MCF 10A (cell line): ENCODE measurements around the gene VRK3. TPM values are rescaled to one million over a fixed set of nuclear protein-coding genes. Genes with fewer than 3 reads are reported as not detected.

Experiments
- BruUV-seq: library from RNA; stranded (reverse); fragments of 400-500 nt; replicated peaks from 2 replicates; lab custom pipeline; 2021; lab: Mats Ljungman, UMichigan
- CTCF ChIA-PET: fragments of 300-600 bp; sonication (Branson Sonifier 250); formaldehyde crosslinking; extraction: SDS; loops from one replicate; lab custom pipeline; 2021; ENCODE audit warnings: antibody characterized with exemption, inconsistent platforms; lab: Yijun Ruan, JAX
- POLR2A ChIA-PET: fragments of 300-600, 350-650 bp; sonication (Branson Sonifier 250); formaldehyde crosslinking; extraction: SDS; loops from one replicate; lab custom pipeline; 2020; ENCODE audit warnings: antibody characterized with exemption, inconsistent platforms; lab: Yijun Ruan, JAX
- DNase-seq: peaks from one replicate; pipeline ENCODE4 v3.0.0-alpha.2; 2018; ENCODE audit not compliant: unreplicated experiment
- H3K27ac Mint-ChIP-seq: one replicate; pipeline ENCODE4 v1.8.0; 2022; ENCODE audit warnings: mild to moderate bottlenecking, low read depth, mixed read lengths; ENCODE audit not compliant: unreplicated experiment
- H3K27me3 Mint-ChIP-seq: one replicate; pipeline ENCODE4 v1.8.0; 2022; ENCODE audit warnings: mixed read lengths; ENCODE audit not compliant: insufficient read depth, unreplicated experiment
- H3K36me3 Mint-ChIP-seq: one replicate; pipeline ENCODE4 v1.8.0; 2022; ENCODE audit warnings: mild to moderate bottlenecking, moderate library complexity, mixed read lengths; ENCODE audit not compliant: insufficient read depth, unreplicated experiment
- H3K4me1 Mint-ChIP-seq: one replicate; pipeline ENCODE4 v1.8.0; 2022; ENCODE audit warnings: mixed read lengths; ENCODE audit not compliant: insufficient read depth, unreplicated experiment
- H3K4me3 Mint-ChIP-seq: one replicate; pipeline ENCODE4 v1.8.0; 2022; ENCODE audit warnings: mild to moderate bottlenecking, moderate library complexity, mixed read lengths; ENCODE audit not compliant: unreplicated experiment
- H3K9me3 Mint-ChIP-seq: one replicate; pipeline ENCODE4 v1.8.0; 2022; ENCODE audit warnings: mixed read lengths; ENCODE audit not compliant: unreplicated experiment
- CTCF ChIP-seq: fragments of 200-600 bp; IDR thresholded peaks from one replicate; pipeline ENCODE4 v1.8.0; 2022; ENCODE audit warnings: antibody characterized with exemption, mild to moderate bottlenecking; ENCODE audit not compliant: unreplicated experiment
- intact Hi-C: fragments of 100-400 bp; cut with micrococcal nuclease; formaldehyde crosslinking; loops from 2 replicates; pipeline ENCODE4 v1.14.1; 2022
- total RNA-seq: library from RNA; stranded (reverse); gene quantifications from 2 replicates; pipeline ENCODE4 v1.2.3, GENCODE V29; 2022

VRK3 gene
- total RNA-seq, 1 experiment from 2014 or later, result 24.7 TPM

GRCh38 chr19:49931293-49932040 lies 93.7 kb downstream of the VRK3 start:
- Mint-ChIP-seq H3K27me3 (no peaks in the 10 kb centered on the region), H3K9me3 (no peaks in the 10 kb centered on the region), H3K27ac (no peak overlapping the region), H3K4me3 (no peak overlapping the region), H3K4me1 (peaks cover 16% of the 10 kb centered on the region), H3K36me3 (peaks cover 56% of the 10 kb centered on the region)
- TSS peak; percentile 9 for BruUV-seq
- intact Hi-C loops, result no loop called here
- POLR2A ChIA-PET, result interaction anchor here (0.6 to 4.1 kb wide), 2 partner anchors 55 to 458 kb away, joined by 3 to 35 read pairs; partner anchors contain the start of genes AKT1S1, FLT3LG and TBC1D17
- no peak for DNase-seq
- no peak for TF ChIP-seq CTCF
- CTCF ChIA-PET, result interaction anchor here (0.6 to 2.4 kb wide), 3 partner anchors 204 to 253 kb away, joined by 3 to 10 read pairs (median 6); no protein-coding TSS in a partner anchor

DNA sequence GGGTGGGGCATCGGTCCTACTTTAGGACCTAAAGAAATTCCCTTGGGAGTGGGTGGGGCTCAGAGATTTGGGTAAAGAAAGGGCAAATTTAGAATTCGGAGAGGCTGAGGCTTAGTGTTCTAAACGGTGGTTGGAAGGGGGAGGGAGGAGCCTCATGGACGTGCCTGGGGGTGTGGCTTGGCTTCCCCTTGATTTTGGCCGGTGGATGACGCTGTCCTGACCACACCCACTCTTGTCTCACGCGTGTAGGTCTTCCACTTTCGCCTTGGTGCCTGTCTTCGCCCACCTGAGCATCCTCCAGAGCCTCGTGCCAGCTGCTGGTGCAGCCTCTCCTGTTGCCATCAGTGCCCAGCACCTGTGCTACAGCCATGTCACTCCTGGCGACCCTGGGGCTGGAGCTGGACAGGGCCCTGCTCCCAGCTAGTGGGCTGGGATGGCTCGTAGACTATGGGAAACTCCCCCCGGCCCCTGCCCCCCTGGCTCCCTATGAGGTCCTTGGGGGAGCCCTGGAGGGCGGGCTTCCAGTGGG lies 94.6 kb downstream of the VRK3 start:
- POLR2A ChIA-PET, result interaction anchor here (0.6 to 4.1 kb wide), 4 partner anchors 54 to 457 kb away, joined by 3 to 35 read pairs (median 16); partner anchors contain the start of genes AKT1S1, FLT3LG, PNKP and TBC1D17

GRCh38 chr19:49929611-49930482 lies 95.3 kb downstream of the VRK3 start:
- no TSS peak for BruUV-seq
- Mint-ChIP-seq H3K27ac (peak overlapping the region; percentile 90), H3K36me3 (peaks cover 72% of the 10 kb centered on the region), H3K9me3 (no peaks in the 10 kb centered on the region), H3K27me3 (no peaks in the 10 kb centered on the region), H3K4me1 (peaks cover 16% of the 10 kb centered on the region), H3K4me3 (peak overlapping the region; percentile 85)
- ChIA-PET POLR2A (interaction anchor here (0.6 to 4.1 kb wide), 11 partner anchors 53 to 1059 kb away, joined by 3 to 35 read pairs (median 4); partner anchors contain the start of genes AKT1S1, ALDH16A1, GYS1 and PNKP), CTCF (interaction anchor here (0.6 to 2.4 kb wide), 2 partner anchors 9 to 206 kb away, joined by 3 to 10 read pairs; no protein-coding TSS in a partner anchor)
- intact Hi-C loops, result loop anchor here (2.0 kb wide), 2 partner anchors 53 to 163 kb away; partner anchors contain the start of genes AKT1S1, AP2A1 and TBC1D17
- TF ChIP-seq CTCF, result no peak
- DNase-seq, result peak; percentile 98

More for the DNA sequence above, 94.6 kb downstream of the VRK3 start:
- Mint-ChIP-seq H3K4me1 (peaks cover 16% of the 10 kb centered on the region), H3K9me3 (no peaks in the 10 kb centered on the region), H3K27ac (no peak overlapping the region), H3K4me3 (peak overlapping the region; percentile 85), H3K36me3 (peaks cover 65% of the 10 kb centered on the region), H3K27me3 (no peaks in the 10 kb centered on the region)
- CTCF ChIA-PET, result interaction anchor here (2.4 kb wide), 1 partner anchor 205 kb away, joined by 10 read pairs; no protein-coding TSS in a partner anchor
- TF ChIP-seq CTCF, result no peak
- DNase-seq, result no peak
- intact Hi-C loops, result no loop called here
- BruUV-seq, result no TSS peak
